A673 (cell line): ENCODE results near the gene PSMB5. TPM values are rescaled to one million over a fixed set of nuclear protein-coding genes. Genes with fewer than 3 reads are reported as not detected.
"Not testable (repeated sequence)": the region's sequence is repeated elsewhere in the genome, so short reads cannot be mapped to it uniquely, and the experiment has no call there.

ENCODE experiments used
- BruUV-seq: library from RNA; stranded (reverse); fragments of 400-500 nt; replicated peaks from 2 replicates; lab custom pipeline; 2021; lab: Mats Ljungman, UMichigan
- CTCF ChIA-PET: fragments of 300-600 bp; sonication (Branson Sonifier 250); formaldehyde crosslinking; loops from one replicate; lab custom pipeline; 2022; ENCODE audit warnings: antibody characterized with exemption; lab: Charles Lee
- POLR2A ChIA-PET: fragments of 300-600 bp; sonication (Branson Sonifier 250); formaldehyde crosslinking; loops from one replicate; lab custom pipeline; 2022; ENCODE audit warnings: antibody characterized with exemption; ENCODE audit not compliant: low non-redundant PET; lab: Charles Lee
- DNase-seq: peaks from one replicate; pipeline ENCODE4 v3.0.0-alpha.2; 2015; ENCODE audit warnings: low spot score
- H3K27ac ChIP-seq: fragments of 200-600 bp; sonication (generic); 2 replicates; pipeline ENCODE4 v1.5.1; 2016; ENCODE audit warnings: mixed run types, low read depth, mild to moderate bottlenecking, mixed read lengths, antibody characterized with exemption, low read length; ENCODE audit not compliant: poor library complexity, severe bottlenecking
- H3K27me3 ChIP-seq: fragments of 200-600 bp; sonication (generic); replicated peaks from 2 replicates; pipeline ENCODE4 v1.6.1; 2017; ENCODE audit warnings: mixed run types, low read depth, mild to moderate bottlenecking, mixed read lengths, antibody characterized with exemption, low read length; ENCODE audit not compliant: insufficient read depth, poor library complexity
- H3K36me3 ChIP-seq: fragments of 200-600 bp; sonication (generic); 2 replicates; pipeline ENCODE4 v1.6.1; 2016; ENCODE audit warnings: mixed run types, mild to moderate bottlenecking, mixed read lengths, antibody characterized with exemption, low read length; ENCODE audit not compliant: insufficient read depth, poor library complexity, severe bottlenecking
- H3K4me1 ChIP-seq: fragments of 200-600 bp; sonication (generic); 2 replicates; pipeline ENCODE4 v1.6.1; 2017; ENCODE audit warnings: mixed run types, mild to moderate bottlenecking, mixed read lengths, antibody characterized with exemption, low read length; ENCODE audit not compliant: insufficient read depth, poor library complexity, severe bottlenecking
- H3K4me3 ChIP-seq: fragments of 200-600 bp; sonication (generic); 2 replicates; pipeline ENCODE4 v1.5.1; 2016; ENCODE audit warnings: low read depth, mixed run types, mild to moderate bottlenecking, mixed read lengths, low read length; ENCODE audit not compliant: poor library complexity, severe bottlenecking
- H3K9me3 ChIP-seq: fragments of 200-600 bp; sonication (generic); 2 replicates; pipeline ENCODE4 v1.6.1; 2016; ENCODE audit warnings: mixed run types, low read depth, mild to moderate bottlenecking, mixed read lengths, antibody characterized with exemption, low read length; ENCODE audit not compliant: poor library complexity, severe bottlenecking
- CTCF ChIP-seq: fragments of 300-800, 200-600 bp; sonication (generic); conservative IDR thresholded peaks from 2 replicates; pipeline ENCODE4 v1.5.1; 2017; ENCODE audit warnings: low read depth, mild to moderate bottlenecking, antibody characterized with exemption, low read length, moderate library complexity, mixed read lengths
- EZH2 ChIP-seq: fragments of 200-600 bp; sonication (generic); IDR thresholded peaks from 2 replicates; pipeline ENCODE4 v1.6.1; 2017; ENCODE audit warnings: borderline replicate concordance, low read depth, mild to moderate bottlenecking, mixed read lengths, antibody characterized with exemption, low read length; ENCODE audit not compliant: poor library complexity, severe bottlenecking
- intact Hi-C: fragments of 100-400 bp; cut with micrococcal nuclease; formaldehyde crosslinking; loops from one replicate; pipeline ENCODE4 v1.10.0; 2022; ENCODE audit not compliant: unreplicated experiment
- total RNA-seq: library from RNA; stranded (reverse); gene quantifications from 2 replicates; pipeline ENCODE4 v1.2.3, GENCODE V29; 2021

Gene PSMB5
- total RNA-seq, 1 experiment from 2014 or later, result 500 TPM

- BruUV-seq, result TSS peak; percentile 12
- CTCF ChIA-PET, result interaction anchor here (0.6 to 3.0 kb wide), 8 partner anchors 12 to 62 kb away, joined by 3 to 17 read pairs (median 6); no protein-coding TSS in a partner anchor
Measured at GRCh38 chr14:23006544-23007419, 27.9 kb downstream of the PSMB5 start.

GRCh38 chr14:23006188-23006534 lies 28.5 kb downstream of the PSMB5 start:
- ChIA-PET POLR2A (interaction anchor here (0.6 to 1.8 kb wide), 2 partner anchors 19 to 382 kb away, joined by 3 to 22 read pairs; no protein-coding TSS in a partner anchor), CTCF (interaction anchor here (0.6 to 3.0 kb wide), 6 partner anchors 12 to 63 kb away, joined by 3 to 17 read pairs (median 6); no protein-coding TSS in a partner anchor)
- H3K4me3 ChIP-seq, result peak overlapping the region; percentile 55
- no peak for TF ChIP-seq CTCF
- TF ChIP-seq EZH2, result no peak
- no peaks in the 10 kb centered on the region for H3K36me3 ChIP-seq
- H3K9me3 ChIP-seq, result no peaks in the 10 kb centered on the region
- H3K27me3 ChIP-seq, result no peaks in the 10 kb centered on the region
- intact Hi-C loops, result no loop called here
- no TSS peak for BruUV-seq
- H3K27ac ChIP-seq, result peak overlapping the region; percentile 91
- no peak for DNase-seq
- peaks cover 30% of the 10 kb centered on the region for H3K4me1 ChIP-seq

More at GRCh38 chr14:23006544-23007419, 27.9 kb downstream of the PSMB5 start:
- no peak for TF ChIP-seq EZH2
- TF ChIP-seq CTCF, result 0 out of 2 replicates have a peak, but pooled peaks have one; percentile 32
- intact Hi-C loops, result loop anchor here (1.0 kb wide), 1 partner anchor 28 kb away; the partner anchor contains the start of gene PSMB5
- Histone ChIP-seq H3K4me3 (peak overlapping the region; percentile 55), H3K27me3 (no peaks in the 10 kb centered on the region), H3K4me1 (peaks cover 30% of the 10 kb centered on the region), H3K9me3 (no peaks in the 10 kb centered on the region), H3K36me3 (no peaks in the 10 kb centered on the region), H3K27ac (peak overlapping the region; percentile 91)
- POLR2A ChIA-PET, result interaction anchor here (0.6 to 1.8 kb wide), 3 partner anchors 19 to 382 kb away, joined by 3 to 22 read pairs (median 5); no protein-coding TSS in a partner anchor
- DNase-seq, result peak; percentile 99

- ChIA-PET CTCF (interaction anchor here (1.6 to 2.0 kb wide), 2 partner anchors 19 to 63 kb away, joined by 7 to 12 read pairs; no protein-coding TSS in a partner anchor), POLR2A (no interaction called here)
- H3K9me3 ChIP-seq, result no peaks in the 10 kb centered on the region
- H3K27me3 ChIP-seq, result no peaks in the 10 kb centered on the region
- no peak for TF ChIP-seq CTCF
- peak overlapping the region; percentile 91 for H3K27ac ChIP-seq
- BruUV-seq, result no TSS peak
- no peak for DNase-seq
- no peaks in the 10 kb centered on the region for H3K36me3 ChIP-seq
- peak overlapping the region; percentile 55 for H3K4me3 ChIP-seq
- intact Hi-C loops, result loop anchor here (1.0 kb wide), 1 partner anchor 23 kb away; the partner anchor contains the start of gene AJUBA
- peaks cover 34% of the 10 kb centered on the region for H3K4me1 ChIP-seq
Measured at GRCh38 chr14:23005451-23006187, 29.1 kb downstream of the PSMB5 start.

GRCh38 chr14:23004274-23004673 lies 30.4 kb downstream of the PSMB5 start:
- POLR2A ChIA-PET, DNase-seq, H3K9me3 ChIP-seq, H3K27ac ChIP-seq, H3K36me3 ChIP-seq, intact Hi-C loops, H3K27me3 ChIP-seq, CTCF ChIA-PET, BruUV-seq, H3K4me3 ChIP-seq: not testable (repeated sequence)
- peaks cover 30% of the 10 kb centered on the region for H3K4me1 ChIP-seq
